ENCODE data around the gene MED27.

GRCh38 chr9:131960311-131960710 lies 119.4 kb downstream of the MED27 start:
- TF ChIP-seq ZNF350 (tag by site-specific recombination; IDR thresholded peaks at IDR 0.05) (no peak), ZNF501 (tag by site-specific recombination; IDR thresholded peaks at IDR 0.05) (no peak), ZBTB48 (tag by site-specific recombination; IDR thresholded peaks at IDR 0.05) (no peak), ZNF221 (tag by site-specific recombination; IDR thresholded peaks at IDR 0.05; ENCODE audit: borderline replicate concordance) (no peak), ZBTB10 (tag by site-specific recombination; IDR thresholded peaks at IDR 0.05) (no peak), RBAK (tag by site-specific recombination; IDR thresholded peaks at IDR 0.05) (no peak), ZXDB (tag by site-specific recombination; IDR thresholded peaks at IDR 0.05) (no peak), CTCF (tag by site-specific recombination; IDR thresholded peaks at IDR 0.05) (no peak), KLF16 (tag by site-specific recombination; IDR thresholded peaks at IDR 0.05) (no peak), ZFP37 (tag by site-specific recombination; IDR thresholded peaks at IDR 0.05) (no peak), ZNF223 (tag by site-specific recombination; IDR thresholded peaks at IDR 0.05) (no peak), GLI2 (tag by site-specific recombination; IDR thresholded peaks at IDR 0.05; ENCODE audit: borderline replicate concordance, low read depth) (no peak)

Measured in HEK293 (cell line).